Measurements from ENCODE around the gene SIX2. TPM values are rescaled to one million over a fixed set of nuclear protein-coding genes. Genes with fewer than 3 reads are reported as not detected.
A peak's percentile ranks its signal among the peaks of the same experiment; 100 is the strongest.

SIX2 gene
- total and polyA plus RNA-seq, 2 donors from 2014 or later, result 0.28 to 0.62 TPM

DNA sequence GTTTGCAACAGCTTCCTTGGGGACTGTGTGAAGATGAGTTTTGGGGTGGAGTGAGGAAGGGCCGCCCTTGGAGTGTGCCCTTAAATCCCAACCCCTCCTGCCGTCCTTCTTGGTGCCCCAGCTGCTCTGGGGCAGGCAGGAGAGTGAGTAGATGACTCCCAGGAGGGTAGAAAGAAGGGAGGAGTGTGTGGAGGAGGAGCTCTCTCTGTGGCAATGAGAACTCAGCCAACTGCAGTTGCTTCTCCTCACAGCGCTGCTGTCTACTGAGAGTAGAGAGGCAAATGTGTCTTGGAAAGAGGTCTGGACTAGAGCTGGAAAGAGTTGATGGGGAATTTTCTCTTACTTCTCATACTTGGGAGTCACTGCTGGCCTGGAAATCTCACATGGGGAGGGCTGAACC lies 21.8 kb upstream of the SIX2 start:
- FAIRE-seq (no peak), DNase-seq (no peak)
- Histone ChIP-seq H3K4me3 (ENCODE audit: low read length in 3 of 3) (no peak overlapping the region), H3K9me3 (ENCODE audit: control insufficient read depth in 2 of 3, insufficient read depth in 1 of 3, low read length in 3 of 3) (no peaks in the 10 kb centered on the region), H3K4me1 (ENCODE audit: control insufficient read depth in 2 of 3, insufficient read depth in 2 of 3, low read depth in 1 of 3, low read length in 3 of 3) (no peaks in the 10 kb centered on the region), H3K9ac (ENCODE audit: low read length in 3 of 3) (no peak overlapping the region), H3K27me3 (ENCODE audit: control insufficient read depth, insufficient read depth, low read length) (no peaks in the 10 kb centered on the region), H3K27ac (ENCODE audit: low read depth in 2 of 2, low read length in 2 of 2) (no peak overlapping the region), H3K36me3 (ENCODE audit: control insufficient read depth in 2 of 3, insufficient read depth in 3 of 3, low read length in 3 of 3) (no peaks in the 10 kb centered on the region)
- intact Hi-C loops (cut with DNase I), result no loop called here
- TF ChIP-seq, protein P1, sequence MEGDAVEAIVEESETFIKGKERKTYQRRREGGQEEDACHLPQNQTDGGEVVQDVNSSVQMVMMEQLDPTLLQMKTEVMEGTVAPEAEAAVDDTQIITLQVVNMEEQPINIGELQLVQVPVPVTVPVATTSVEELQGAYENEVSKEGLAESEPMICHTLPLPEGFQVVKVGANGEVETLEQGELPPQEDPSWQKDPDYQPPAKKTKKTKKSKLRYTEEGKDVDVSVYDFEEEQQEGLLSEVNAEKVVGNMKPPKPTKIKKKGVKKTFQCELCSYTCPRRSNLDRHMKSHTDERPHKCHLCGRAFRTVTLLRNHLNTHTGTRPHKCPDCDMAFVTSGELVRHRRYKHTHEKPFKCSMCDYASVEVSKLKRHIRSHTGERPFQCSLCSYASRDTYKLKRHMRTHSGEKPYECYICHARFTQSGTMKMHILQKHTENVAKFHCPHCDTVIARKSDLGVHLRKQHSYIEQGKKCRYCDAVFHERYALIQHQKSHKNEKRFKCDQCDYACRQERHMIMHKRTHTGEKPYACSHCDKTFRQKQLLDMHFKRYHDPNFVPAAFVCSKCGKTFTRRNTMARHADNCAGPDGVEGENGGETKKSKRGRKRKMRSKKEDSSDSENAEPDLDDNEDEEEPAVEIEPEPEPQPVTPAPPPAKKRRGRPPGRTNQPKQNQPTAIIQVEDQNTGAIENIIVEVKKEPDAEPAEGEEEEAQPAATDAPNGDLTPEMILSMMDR (IDR thresholded peaks at IDR 0.05; ENCODE audit: borderline replicate concordance, extremely low read depth, insufficient read depth), result no peak

DNA sequence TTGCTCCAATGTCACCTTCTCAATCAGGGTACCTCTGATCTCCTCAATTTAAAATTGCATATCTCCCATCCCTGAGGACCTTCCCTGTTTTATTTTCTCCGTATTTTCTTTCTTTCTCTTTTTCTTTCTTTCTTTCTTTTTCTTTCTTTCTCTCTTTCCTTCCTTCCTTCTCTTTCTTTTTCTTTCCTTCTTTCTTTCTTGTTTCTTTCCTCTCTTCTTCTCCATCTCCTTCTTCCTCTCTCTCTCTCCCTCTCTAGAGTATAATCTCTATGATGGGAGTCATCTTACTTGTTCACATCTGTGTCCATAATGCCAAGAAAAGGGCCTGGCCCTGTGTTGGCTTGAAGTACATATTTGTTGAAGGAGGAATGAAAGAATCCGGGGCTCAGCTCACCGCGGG lies 21.3 kb upstream of the SIX2 start:
- TF ChIP-seq, protein P1 (IDR thresholded peaks at IDR 0.05; ENCODE audit: borderline replicate concordance, extremely low read depth, insufficient read depth), result no peak
- FAIRE-seq, result no peak
- intact Hi-C loops (cut with DNase I), result no loop called here

DNA sequence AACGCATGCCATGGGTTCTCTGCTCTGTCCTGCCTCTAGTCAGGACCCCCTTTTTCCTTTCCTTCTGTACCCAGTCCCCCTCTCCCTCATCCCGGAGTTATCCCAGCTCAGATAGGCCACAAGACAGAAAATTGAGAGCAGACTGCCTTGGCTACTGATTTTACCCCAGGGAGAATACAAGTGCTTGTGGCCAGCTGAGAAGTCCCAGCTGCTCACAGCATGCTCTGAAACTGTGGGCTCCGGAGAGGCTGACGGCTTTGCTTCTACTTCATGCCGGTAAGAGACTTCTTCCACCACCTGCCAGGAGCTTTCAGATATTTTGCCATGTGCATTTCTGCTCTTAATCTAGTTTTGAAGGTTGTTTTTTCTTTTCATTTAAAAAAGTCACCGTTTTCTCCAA lies 20.0 kb upstream of the SIX2 start:
- TF ChIP-seq, protein P1 (IDR thresholded peaks at IDR 0.05; ENCODE audit: borderline replicate concordance, extremely low read depth, insufficient read depth), result no peak
- intact Hi-C loops (cut with DNase I), result no loop called here
- DNase-seq, result peak in 2 of 5 donors; percentile 37 to 41
- Histone ChIP-seq H3K36me3 (ENCODE audit: control insufficient read depth in 2 of 3, insufficient read depth in 3 of 3, low read length in 3 of 3) (no peaks in the 10 kb centered on the region), H3K4me1 (ENCODE audit: control insufficient read depth in 2 of 3, insufficient read depth in 2 of 3, low read depth in 1 of 3, low read length in 3 of 3) (no peaks in the 10 kb centered on the region), H3K27ac (ENCODE audit: low read depth in 2 of 2, low read length in 2 of 2) (no peak overlapping the region), H3K4me3 (ENCODE audit: low read length in 3 of 3) (no peak overlapping the region), H3K27me3 (ENCODE audit: control insufficient read depth, insufficient read depth, low read length) (no peaks in the 10 kb centered on the region), H3K9ac (ENCODE audit: low read length in 3 of 3) (no peak overlapping the region), H3K9me3 (ENCODE audit: control insufficient read depth in 2 of 3, insufficient read depth in 1 of 3, low read length in 3 of 3) (no peaks in the 10 kb centered on the region)
- FAIRE-seq, result no peak

More for the DNA sequence above, 21.3 kb upstream of the SIX2 start:
- Histone ChIP-seq H3K9ac (ENCODE audit: low read length in 3 of 3) (no peak overlapping the region), H3K27me3 (ENCODE audit: control insufficient read depth, insufficient read depth, low read length) (no peaks in the 10 kb centered on the region), H3K27ac (ENCODE audit: low read depth in 2 of 2, low read length in 2 of 2) (no peak overlapping the region), H3K4me1 (ENCODE audit: control insufficient read depth in 2 of 3, insufficient read depth in 2 of 3, low read depth in 1 of 3, low read length in 3 of 3) (no peaks in the 10 kb centered on the region), H3K36me3 (ENCODE audit: control insufficient read depth in 2 of 3, insufficient read depth in 3 of 3, low read length in 3 of 3) (no peaks in the 10 kb centered on the region), H3K4me3 (ENCODE audit: low read length in 3 of 3) (no peak overlapping the region), H3K9me3 (ENCODE audit: control insufficient read depth in 2 of 3, insufficient read depth in 1 of 3, low read length in 3 of 3) (no peaks in the 10 kb centered on the region)
- no peak for DNase-seq

DNA sequence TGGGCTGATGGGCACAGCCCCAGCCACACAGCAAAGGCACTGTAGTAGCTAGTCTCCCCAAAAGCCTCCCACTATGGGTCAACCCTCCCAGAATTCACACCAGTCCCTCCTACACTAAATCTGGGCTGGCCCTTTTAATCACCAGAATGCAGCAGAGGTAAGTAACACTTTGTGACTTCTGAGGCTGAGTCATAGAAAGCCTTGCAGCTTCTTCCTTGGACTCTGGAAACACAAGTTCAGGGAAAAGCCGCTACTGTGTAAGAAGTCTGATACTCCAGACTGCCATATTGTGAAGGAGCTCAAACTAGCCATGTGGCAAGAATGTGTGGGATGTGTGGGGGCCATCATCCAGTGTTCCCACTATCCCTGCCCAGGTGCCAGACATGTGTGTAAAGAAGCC lies 19.0 kb upstream of the SIX2 start:
- Histone ChIP-seq H3K4me1 (ENCODE audit: control insufficient read depth in 2 of 3, insufficient read depth in 2 of 3, low read depth in 1 of 3, low read length in 3 of 3) (no peaks in the 10 kb centered on the region), H3K27me3 (ENCODE audit: control insufficient read depth, insufficient read depth, low read length) (no peaks in the 10 kb centered on the region), H3K9me3 (ENCODE audit: control insufficient read depth in 2 of 3, insufficient read depth in 1 of 3, low read length in 3 of 3) (no peaks in the 10 kb centered on the region), H3K4me3 (ENCODE audit: low read length in 3 of 3) (no peak overlapping the region), H3K27ac (ENCODE audit: low read depth in 2 of 2, low read length in 2 of 2) (no peak overlapping the region), H3K36me3 (ENCODE audit: control insufficient read depth in 2 of 3, insufficient read depth in 3 of 3, low read length in 3 of 3) (no peaks in the 10 kb centered on the region), H3K9ac (ENCODE audit: low read length in 3 of 3) (no peak overlapping the region)
- intact Hi-C loops (cut with DNase I), result no loop called here
- FAIRE-seq, result no peak
- TF ChIP-seq, protein P1 (IDR thresholded peaks at IDR 0.05; ENCODE audit: borderline replicate concordance, extremely low read depth, insufficient read depth), result no peak
- DNase-seq, result no peak
